ENCODE measurements around the gene LRRC61.

DNA sequence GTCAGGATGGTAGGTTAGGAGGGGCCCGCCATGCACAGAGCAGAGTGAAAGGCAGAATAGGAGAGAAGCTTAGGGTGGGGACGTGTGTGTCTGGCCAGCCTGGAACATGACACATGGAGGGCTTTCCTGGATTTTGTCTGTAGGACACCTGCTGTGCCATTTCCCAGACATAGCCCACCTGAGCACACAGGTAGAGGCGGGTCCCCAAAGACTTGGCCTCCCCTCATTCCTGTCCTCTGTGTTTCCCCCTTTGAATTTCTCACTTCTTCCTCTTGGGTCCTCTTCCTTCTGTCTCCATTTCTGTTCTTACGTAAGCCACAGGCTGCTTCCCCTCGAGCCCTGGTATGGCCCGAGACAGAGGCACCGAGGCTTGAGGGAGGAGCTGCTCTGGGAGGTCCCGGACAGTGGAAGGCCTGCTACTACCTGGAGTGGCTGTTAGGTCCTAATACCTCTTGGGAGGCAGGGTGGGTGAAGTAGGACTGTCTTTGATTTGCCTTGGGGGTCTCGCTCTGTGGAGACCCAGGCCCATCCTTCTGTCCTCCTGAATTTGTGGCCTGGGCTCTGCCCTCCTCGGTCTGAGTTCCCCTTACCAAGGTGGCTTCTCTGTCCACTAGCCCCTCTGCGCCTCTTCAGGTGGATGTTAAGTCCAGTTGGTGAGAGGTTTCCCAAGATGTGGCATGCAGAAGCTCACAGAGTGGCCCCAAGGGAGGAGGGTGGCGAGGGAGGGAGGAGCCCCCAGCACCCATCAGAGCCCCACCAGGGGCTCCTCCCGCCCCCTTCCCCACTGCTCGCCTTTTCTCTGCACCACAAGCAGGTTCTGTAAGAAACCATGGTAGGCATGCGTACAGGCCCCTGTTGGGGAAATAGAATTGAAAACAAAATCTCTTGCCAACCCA is 61.5 kb downstream of the LRRC61 start:
- no peak for TF ChIP-seq POLR2AphosphoS5 (IDR thresholded peaks at IDR 0.05; ENCODE audit: low read depth, low read length)
- no peak for TF ChIP-seq SIN3A (IDR thresholded peaks at IDR 0.05; ENCODE audit: borderline replicate concordance, insufficient read depth, low read length)
- TF ChIP-seq, protein P1, sequence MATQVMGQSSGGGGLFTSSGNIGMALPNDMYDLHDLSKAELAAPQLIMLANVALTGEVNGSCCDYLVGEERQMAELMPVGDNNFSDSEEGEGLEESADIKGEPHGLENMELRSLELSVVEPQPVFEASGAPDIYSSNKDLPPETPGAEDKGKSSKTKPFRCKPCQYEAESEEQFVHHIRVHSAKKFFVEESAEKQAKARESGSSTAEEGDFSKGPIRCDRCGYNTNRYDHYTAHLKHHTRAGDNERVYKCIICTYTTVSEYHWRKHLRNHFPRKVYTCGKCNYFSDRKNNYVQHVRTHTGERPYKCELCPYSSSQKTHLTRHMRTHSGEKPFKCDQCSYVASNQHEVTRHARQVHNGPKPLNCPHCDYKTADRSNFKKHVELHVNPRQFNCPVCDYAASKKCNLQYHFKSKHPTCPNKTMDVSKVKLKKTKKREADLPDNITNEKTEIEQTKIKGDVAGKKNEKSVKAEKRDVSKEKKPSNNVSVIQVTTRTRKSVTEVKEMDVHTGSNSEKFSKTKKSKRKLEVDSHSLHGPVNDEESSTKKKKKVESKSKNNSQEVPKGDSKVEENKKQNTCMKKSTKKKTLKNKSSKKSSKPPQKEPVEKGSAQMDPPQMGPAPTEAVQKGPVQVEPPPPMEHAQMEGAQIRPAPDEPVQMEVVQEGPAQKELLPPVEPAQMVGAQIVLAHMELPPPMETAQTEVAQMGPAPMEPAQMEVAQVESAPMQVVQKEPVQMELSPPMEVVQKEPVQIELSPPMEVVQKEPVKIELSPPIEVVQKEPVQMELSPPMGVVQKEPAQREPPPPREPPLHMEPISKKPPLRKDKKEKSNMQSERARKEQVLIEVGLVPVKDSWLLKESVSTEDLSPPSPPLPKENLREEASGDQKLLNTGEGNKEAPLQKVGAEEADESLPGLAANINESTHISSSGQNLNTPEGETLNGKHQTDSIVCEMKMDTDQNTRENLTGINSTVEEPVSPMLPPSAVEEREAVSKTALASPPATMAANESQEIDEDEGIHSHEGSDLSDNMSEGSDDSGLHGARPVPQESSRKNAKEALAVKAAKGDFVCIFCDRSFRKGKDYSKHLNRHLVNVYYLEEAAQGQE (IDR thresholded peaks at IDR 0.05; ENCODE audit: insufficient read depth in 1 of 2, low read depth in 2 of 2, low read length in 2 of 2): no peak

Measured in PFSK-1 (cell line).